Muscle layer of duodenum (tissue), 2 donors: Measurements from ENCODE around the gene SH3RF2.
"Not testable (repeated sequence)": the region's sequence is repeated elsewhere in the genome, so short reads cannot be mapped to it uniquely, and the experiment has no call there.

Experiments used
- H3K27ac ChIP-seq: one replicate; pipeline ENCODE4 v1.7.0; 2013; ENCODE audit warnings: mild to moderate bottlenecking, low read length
- H3K27me3 ChIP-seq: one replicate; pipeline ENCODE4 v1.7.0; 2013; ENCODE audit warnings: low read depth, mild to moderate bottlenecking, control low read depth, low read length
- H3K36me3 ChIP-seq, 2 donors: one replicate each; pipeline ENCODE4 v1.7.0; 2013; ENCODE audit warnings: low read length in 2 of 2, control low read depth in 1 of 2, mild to moderate bottlenecking in 1 of 2; ENCODE audit not compliant: insufficient read depth in 2 of 2, control insufficient read depth in 1 of 2
- H3K4me1 ChIP-seq, 2 donors: one replicate each; pipeline ENCODE4 v1.7.0; 2013; ENCODE audit warnings: low read length in 2 of 2, mild to moderate bottlenecking in 2 of 2, control low read depth in 1 of 2, moderate library complexity in 1 of 2; ENCODE audit not compliant: insufficient read depth in 2 of 2, control insufficient read depth in 1 of 2
- H3K4me3 ChIP-seq, 2 donors: one replicate each; pipeline ENCODE4 v1.7.0; 2013; ENCODE audit warnings: low read length in 2 of 2, low read depth in 1 of 2, mild to moderate bottlenecking in 1 of 2
- H3K9me3 ChIP-seq, 2 donors: one replicate each; pipeline ENCODE4 v1.7.0; 2013; ENCODE audit warnings: low read length in 2 of 2, control low read depth in 1 of 2, mild to moderate bottlenecking in 1 of 2; ENCODE audit not compliant: control insufficient read depth in 1 of 2
- donor health status: healthy.

SH3RF2 gene

DNA sequence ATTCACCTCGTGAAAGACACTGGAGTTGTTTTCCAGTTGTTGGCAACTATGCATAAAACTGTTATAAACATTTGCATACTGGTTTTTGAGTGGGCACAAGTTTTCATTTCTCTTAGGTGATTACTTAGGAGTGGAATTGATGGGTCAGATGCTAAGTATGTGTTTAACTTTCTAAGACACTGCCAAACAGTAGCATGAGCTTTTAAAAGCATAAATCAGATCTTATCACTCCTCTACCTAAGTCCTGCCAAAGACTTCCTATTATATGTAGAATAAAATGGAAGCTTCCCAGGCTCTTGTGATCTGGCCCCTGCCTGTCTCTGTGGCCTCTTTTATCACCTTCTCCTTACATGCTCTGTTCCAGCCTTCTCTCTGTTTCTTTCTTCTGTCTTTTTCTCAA, 72.6 kb downstream of the SH3RF2 start:
- Histone ChIP-seq H3K9me3 (peaks cover 0 to 3% of the 10 kb centered on the region in 2 donors), H3K27ac (no peak overlapping the region), H3K27me3 (no peaks in the 10 kb centered on the region), H3K4me1 (no peaks in the 10 kb centered on the region), H3K4me3 (no peak overlapping the region), H3K36me3 (no peaks in the 10 kb centered on the region)

DNA sequence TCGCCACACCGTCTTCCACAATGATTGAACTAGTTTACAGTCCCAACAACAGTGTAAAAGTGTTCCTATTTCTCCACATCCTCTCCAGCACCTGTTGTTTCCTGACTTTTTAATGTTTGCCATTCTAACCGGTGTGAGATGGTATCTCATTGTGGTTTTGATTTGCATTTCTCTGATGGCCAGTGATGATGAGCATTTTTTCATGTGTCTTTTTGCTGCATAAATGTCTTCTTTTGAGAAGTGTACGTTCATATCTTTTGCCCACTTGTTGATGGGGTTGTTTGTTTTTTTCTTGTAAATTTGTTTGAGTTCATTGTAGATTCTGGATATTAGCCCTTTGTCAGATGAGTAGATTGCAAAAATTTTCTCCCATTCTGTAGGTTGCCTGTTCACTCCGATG, 74.1 kb downstream of the SH3RF2 start:
- H3K9me3 ChIP-seq, H3K36me3 ChIP-seq, H3K4me3 ChIP-seq, H3K27ac ChIP-seq, H3K4me1 ChIP-seq, H3K27me3 ChIP-seq: not testable (repeated sequence)

DNA sequence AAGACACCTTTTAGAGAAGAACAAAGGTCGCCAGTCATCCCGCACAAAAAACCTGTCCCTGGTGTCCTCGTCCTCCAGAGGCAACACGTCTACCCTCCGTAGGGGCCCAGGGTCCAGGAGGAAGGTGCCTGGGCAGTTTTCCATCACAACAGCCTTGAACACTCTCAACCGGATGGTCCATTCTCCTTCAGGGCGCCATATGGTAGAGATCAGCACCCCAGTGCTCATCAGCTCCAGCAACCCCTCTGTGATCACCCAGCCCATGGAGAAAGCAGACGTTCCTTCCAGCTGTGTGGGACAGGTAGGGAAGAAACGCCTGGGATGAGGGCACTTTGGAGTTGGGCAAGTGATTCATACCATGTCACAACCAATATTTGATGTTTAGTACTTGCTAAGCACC, 77.4 kb downstream of the SH3RF2 start:
- Histone ChIP-seq H3K27ac (no peak overlapping the region), H3K4me1 (no peaks in the 10 kb centered on the region), H3K27me3 (no peaks in the 10 kb centered on the region), H3K9me3 (peaks cover 0 to 3% of the 10 kb centered on the region in 2 donors), H3K36me3 (no peaks in the 10 kb centered on the region), H3K4me3 (no peak overlapping the region)

DNA sequence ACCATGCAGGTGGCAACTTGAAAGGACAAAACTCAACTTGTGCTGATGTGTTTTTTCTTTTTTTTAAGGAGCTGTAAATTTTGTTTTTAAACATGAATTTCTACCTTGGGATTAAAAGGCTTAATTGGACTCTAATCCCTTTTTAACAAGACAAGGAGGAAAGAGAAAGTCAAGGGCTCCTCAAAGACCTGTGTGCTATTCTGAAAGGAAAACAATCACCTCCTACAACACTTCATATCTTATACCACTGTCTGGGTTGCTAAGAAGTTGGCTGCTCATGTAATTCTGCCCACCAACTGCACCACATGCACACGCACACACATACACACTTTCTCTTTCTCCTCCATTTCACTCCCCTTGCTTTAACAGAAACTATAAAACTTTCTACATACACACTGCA, 78.6 kb downstream of the SH3RF2 start:
- Histone ChIP-seq H3K4me3 (no peak overlapping the region), H3K4me1 (no peaks in the 10 kb centered on the region), H3K9me3 (no peaks in the 10 kb centered on the region), H3K27me3 (no peaks in the 10 kb centered on the region), H3K36me3 (no peaks in the 10 kb centered on the region), H3K27ac (no peak overlapping the region)

DNA sequence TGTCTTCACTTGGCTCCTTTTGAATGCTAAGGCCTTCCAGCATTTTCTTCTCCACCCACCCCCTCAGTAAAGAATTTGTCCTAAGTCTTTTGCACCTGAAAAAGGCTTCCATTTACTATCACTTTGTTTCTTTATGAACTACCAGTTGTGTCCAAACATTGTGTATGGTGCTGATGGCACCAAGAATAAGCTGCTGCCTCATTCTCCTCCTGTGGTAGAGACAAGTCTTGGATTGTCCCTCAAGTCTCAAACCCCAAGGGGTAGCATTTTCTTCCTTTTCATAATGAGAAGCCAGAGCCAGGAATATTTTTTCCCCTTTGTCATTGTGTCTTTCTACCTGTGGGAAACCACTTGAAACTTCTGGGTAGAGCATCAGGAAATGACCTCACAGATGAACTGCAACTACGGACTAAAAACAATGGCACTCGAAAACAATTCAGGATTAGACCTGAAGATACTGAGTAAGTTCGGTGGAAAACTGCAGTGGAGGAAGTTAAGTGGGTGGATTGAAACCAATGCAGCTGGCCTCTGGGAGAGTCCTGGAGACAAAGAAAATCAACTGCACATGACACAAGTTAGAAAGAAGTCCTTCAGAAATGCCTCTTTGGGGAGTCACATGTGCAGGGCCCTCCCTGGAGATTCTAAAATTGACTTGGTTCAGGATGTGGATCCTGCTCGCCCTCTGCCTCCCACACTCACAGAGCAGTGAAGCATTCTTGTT, 80.5 kb downstream of the SH3RF2 start:
- H3K27ac ChIP-seq, result no peak overlapping the region

DNA sequence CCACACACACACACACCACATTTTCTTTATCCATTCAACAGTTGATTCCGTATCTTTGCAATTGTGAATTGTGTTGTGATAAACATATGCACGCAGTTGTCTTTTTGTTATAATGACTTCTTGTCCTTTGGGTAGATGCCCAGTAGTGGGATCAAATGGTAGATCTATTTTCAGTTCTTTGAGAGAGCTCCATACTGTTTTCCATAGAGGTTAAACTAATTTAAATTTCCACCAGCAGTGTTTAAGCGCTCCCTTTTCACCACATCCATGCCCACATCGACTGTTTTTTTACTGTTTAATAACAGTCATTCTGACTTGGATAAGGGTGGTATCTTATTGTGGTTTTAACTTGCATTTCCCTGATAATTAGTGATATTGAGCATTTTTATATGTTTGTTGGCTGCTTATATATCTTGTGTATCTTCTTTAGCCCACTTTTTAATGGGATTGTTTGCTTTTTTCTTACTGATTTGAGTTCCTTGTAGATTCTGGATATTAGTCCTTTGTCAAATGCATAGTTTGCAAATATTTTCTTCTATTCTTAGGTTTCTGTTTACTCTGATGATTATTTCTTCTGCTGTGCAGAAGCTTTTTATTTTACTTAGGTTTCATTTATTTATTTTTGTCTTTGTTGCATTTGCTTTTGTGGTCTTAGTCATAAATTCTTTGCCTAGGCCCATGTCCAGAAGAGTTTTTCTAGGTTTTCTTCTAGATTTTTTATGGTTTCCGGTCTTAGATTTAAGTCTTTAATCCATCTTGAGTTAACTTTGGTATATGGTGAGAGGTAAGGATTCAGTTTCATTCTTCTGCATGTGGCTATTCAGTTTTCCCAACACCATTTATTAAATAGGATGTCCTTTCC, 82.4 kb downstream of the SH3RF2 start:
- Histone ChIP-seq H3K4me3 (no peak overlapping the region), H3K36me3 (no peaks in the 10 kb centered on the region), H3K4me1 (no peaks in the 10 kb centered on the region), H3K27ac (no peak overlapping the region), H3K27me3 (no peaks in the 10 kb centered on the region), H3K9me3 (no peaks in the 10 kb centered on the region)

More for the DNA sequence above, 80.5 kb downstream of the SH3RF2 start:
- Histone ChIP-seq H3K4me3 (no peak overlapping the region), H3K27me3 (no peaks in the 10 kb centered on the region), H3K9me3 (no peaks in the 10 kb centered on the region), H3K4me1 (no peaks in the 10 kb centered on the region), H3K36me3 (no peaks in the 10 kb centered on the region)

DNA sequence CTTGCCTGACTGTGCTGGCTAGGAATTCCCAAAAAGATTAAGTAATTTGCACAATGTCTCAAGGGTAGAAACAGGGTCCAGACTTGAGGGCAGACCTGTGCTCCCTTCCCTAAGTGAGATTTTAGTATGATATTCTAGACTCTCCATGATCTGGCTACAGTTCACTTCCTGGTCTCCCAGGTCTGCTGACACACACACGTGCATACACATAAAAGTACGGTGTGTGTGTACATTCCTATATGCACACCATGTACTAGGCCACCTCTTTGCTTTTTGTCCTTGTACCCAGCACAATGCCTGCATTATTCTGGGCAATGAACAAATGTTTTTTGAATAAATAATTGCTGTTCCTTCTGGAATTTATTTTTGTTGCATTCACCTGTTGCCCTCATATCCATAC, 83.7 kb downstream of the SH3RF2 start:
- Histone ChIP-seq H3K4me3 (no peak overlapping the region), H3K27ac (no peak overlapping the region), H3K4me1 (no peaks in the 10 kb centered on the region), H3K36me3 (no peaks in the 10 kb centered on the region), H3K9me3 (no peaks in the 10 kb centered on the region), H3K27me3 (no peaks in the 10 kb centered on the region)

DNA sequence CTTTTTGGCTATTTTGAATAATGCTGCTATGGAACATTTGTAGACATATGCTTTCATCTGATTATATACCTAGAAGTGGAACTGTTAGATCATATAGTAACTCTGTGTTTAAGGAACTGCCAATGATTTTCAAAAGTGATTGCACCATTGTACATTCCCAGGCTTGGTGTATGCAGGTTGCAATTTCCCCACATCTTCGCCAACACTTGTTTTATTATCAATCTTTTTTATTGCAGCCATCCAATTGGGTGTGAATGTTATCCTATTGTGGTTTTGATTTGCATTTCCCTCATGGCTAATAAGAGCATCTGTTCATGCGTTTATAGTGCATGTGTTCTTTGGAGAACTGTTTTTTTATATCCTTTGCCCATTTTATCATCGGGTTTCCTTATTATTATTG, 87.7 kb downstream of the SH3RF2 start:
- Histone ChIP-seq H3K36me3 (no peaks in the 10 kb centered on the region), H3K27ac (no peak overlapping the region), H3K9me3 (no peaks in the 10 kb centered on the region), H3K4me1 (peaks cover 0 to 7% of the 10 kb centered on the region in 2 donors), H3K27me3 (no peaks in the 10 kb centered on the region), H3K4me3 (no peak overlapping the region)

DNA sequence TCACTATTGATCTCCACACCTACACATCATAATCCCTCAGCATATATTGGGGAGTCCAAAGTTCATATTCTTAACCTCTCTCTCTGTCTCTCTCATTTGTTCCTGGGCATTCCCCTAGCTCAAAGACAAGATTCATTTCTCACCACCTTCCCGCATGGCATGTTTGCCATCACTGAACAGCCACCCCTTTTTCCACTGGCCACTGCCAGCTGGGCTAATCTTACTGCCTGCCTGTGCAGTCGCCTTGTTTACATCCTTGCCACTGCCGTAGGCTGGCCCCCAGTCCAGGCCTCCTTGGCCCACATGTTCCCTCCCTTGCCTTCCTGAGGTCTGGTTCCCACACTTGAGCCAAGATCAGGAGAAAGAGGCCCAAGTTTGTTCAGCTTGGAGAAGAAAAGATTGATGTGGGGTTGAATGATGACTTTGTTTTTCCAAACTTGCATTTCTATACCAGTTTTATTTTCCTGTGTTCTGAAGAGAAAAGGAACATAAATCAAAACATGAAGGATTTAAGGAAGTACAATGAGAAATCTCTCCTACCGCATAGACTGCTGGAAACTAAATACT, 88.8 kb downstream of the SH3RF2 start:
- H3K9me3 ChIP-seq, result no peaks in the 10 kb centered on the region
- no peak overlapping the region for H3K27ac ChIP-seq
- no peaks in the 10 kb centered on the region for H3K27me3 ChIP-seq
- no peaks in the 10 kb centered on the region for H3K36me3 ChIP-seq
- peaks cover 0 to 7% of the 10 kb centered on the region in 2 donors for H3K4me1 ChIP-seq
- H3K4me3 ChIP-seq, result no peak overlapping the region

DNA sequence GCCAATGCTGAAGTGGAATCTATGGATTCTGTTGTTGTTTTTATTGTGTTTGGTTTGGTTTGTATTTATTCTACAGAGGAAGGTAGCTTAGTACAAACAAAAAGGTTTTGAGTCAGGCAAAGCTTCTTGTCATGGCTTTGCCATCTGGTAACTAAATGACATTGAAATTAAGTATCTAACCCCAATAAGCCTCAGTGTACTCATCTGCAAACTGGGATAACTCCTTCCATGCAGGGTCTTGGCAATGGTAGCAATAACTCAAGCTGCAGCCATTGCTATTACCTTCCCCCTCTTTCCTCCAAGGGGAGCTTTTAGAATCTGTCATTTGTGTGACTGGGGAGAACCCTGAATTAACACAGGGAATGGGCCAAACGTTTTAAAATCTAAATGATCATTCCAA, 89.3 kb downstream of the SH3RF2 start:
- Histone ChIP-seq H3K36me3 (no peaks in the 10 kb centered on the region), H3K27ac (no peak overlapping the region), H3K4me3 (no peak overlapping the region), H3K9me3 (no peaks in the 10 kb centered on the region), H3K4me1 (peaks cover 0 to 7% of the 10 kb centered on the region in 2 donors), H3K27me3 (no peaks in the 10 kb centered on the region)

DNA sequence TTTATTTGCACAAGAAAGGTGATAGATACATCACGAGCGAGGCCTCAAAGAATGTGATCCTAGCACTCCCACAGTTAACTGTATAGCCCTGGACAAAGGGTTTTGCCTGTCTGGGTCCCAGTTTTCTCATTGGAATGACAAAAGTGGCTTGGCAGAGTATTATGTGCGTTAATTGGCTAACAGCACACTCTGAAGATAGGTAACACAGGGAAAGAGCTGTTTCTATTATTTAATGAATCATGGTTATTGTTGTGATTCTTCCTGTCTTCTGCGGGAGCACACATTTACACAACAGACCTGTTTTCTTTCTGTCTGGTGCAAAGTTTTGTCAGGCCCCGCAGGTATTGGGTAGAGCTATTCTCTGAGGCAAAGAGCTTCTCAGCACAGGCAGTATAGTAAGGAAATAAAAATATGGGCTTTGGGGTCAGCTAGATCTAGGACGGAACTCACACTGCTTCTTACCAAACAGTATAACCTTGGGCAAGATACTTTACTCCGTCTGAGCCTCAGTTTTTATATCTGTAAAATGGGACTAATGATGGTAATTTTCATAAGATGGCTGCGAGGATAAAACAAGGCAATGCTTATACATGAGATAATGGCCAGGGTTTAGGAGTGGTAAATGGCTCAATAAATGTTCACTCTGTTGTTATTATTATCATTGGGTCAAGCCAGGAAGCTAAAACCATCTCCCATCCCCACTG, 90.1 kb downstream of the SH3RF2 start:
- Histone ChIP-seq H3K4me1 (peaks cover 0 to 7% of the 10 kb centered on the region in 2 donors), H3K27ac (peak overlapping the region; percentile 58), H3K4me3 (no peak overlapping the region), H3K9me3 (no peaks in the 10 kb centered on the region), H3K36me3 (no peaks in the 10 kb centered on the region), H3K27me3 (no peaks in the 10 kb centered on the region)
